SK-N-SH treated with all-trans-retinoic acid at 6 μM for 48 hours (cell line): ENCODE results near the gene LRRFIP2.
"Not testable (repeated sequence)": the region's sequence is repeated elsewhere in the genome, so short reads cannot be mapped to it uniquely, and the experiment has no call there.

Source experiments
- ATAC-seq: fragments of 200-7000 bp; cut with Tn5 transposase; 3 replicates; pipeline ENCODE4 v1.9.1; 2020; ENCODE audit warnings: mild to moderate bottlenecking, moderate library complexity
- ARNTL ChIP-seq: fragments of 450-650 bp; formaldehyde crosslinking; IDR thresholded peaks from 2 replicates; pipeline ENCODE4 v1.5.0; 2020; ENCODE audit warnings: low read depth, mild to moderate bottlenecking, moderate library complexity, borderline replicate concordance
- BACH2 ChIP-seq: fragments of 250-450 bp; sonication (Bioruptor Pico); IDR thresholded peaks from 2 replicates; pipeline ENCODE4 v1.9.0; 2021; ENCODE audit warnings: mild to moderate bottlenecking, borderline replicate concordance
- CSDC2 ChIP-seq: fragments of 250-450 bp; sonication (Bioruptor Pico); IDR thresholded peaks from 2 replicates; pipeline ENCODE4 v1.5.0; 2020; ENCODE audit warnings: mild to moderate bottlenecking, moderate library complexity
- CSRNP3 ChIP-seq: fragments of 250-450 bp; sonication (Bioruptor Pico); IDR thresholded peaks from 2 replicates; pipeline ENCODE4 v1.5.1; 2021; ENCODE audit warnings: mild to moderate bottlenecking, moderate library complexity
- GLIS3 ChIP-seq: fragments of 250-450 bp; sonication (Bioruptor Pico); IDR thresholded peaks from 2 replicates; pipeline ENCODE4 v1.5.0; 2020; ENCODE audit warnings: mild to moderate bottlenecking, moderate library complexity
- ISL1 ChIP-seq: fragments of 250-450 bp; sonication (Bioruptor Pico); IDR thresholded peaks from 2 replicates; pipeline ENCODE4 v2.1.2; 2022; ENCODE audit warnings: mild to moderate bottlenecking, moderate library complexity
- PPARA ChIP-seq: fragments of 250-450 bp; sonication (Bioruptor Pico); IDR thresholded peaks from 2 replicates; pipeline ENCODE4 v1.5.0; 2020; ENCODE audit warnings: mild to moderate bottlenecking, borderline replicate concordance
- RARB ChIP-seq: fragments of 250-450 bp; sonication (Bioruptor Pico); IDR thresholded peaks from 2 replicates; pipeline ENCODE4 v1.8.0; 2021; ENCODE audit warnings: mild to moderate bottlenecking, moderate library complexity
- SNAI2 ChIP-seq: fragments of 250-450 bp; sonication (Bioruptor Pico); IDR thresholded peaks from 2 replicates; pipeline ENCODE4 v1.5.0; 2020; ENCODE audit warnings: mild to moderate bottlenecking, moderate library complexity
- TSHZ2 ChIP-seq: fragments of 250-450 bp; sonication (Bioruptor Pico); IDR thresholded peaks from 2 replicates; pipeline ENCODE4 v1.5.0; 2020; ENCODE audit warnings: mild to moderate bottlenecking, moderate library complexity
- ZC3H10 ChIP-seq: fragments of 250-450 bp; sonication (Bioruptor Pico); IDR thresholded peaks from 2 replicates; pipeline ENCODE4 v1.5.1; 2021; ENCODE audit warnings: mild to moderate bottlenecking, moderate library complexity
- ZFP3 ChIP-seq: fragments of 250-450 bp; sonication (Bioruptor Pico); IDR thresholded peaks from 2 replicates; pipeline ENCODE4 v1.5.0; 2020; ENCODE audit warnings: mild to moderate bottlenecking, moderate library complexity
- ZFP30 ChIP-seq: fragments of 450-650 bp; formaldehyde crosslinking; IDR thresholded peaks from 2 replicates; pipeline ENCODE4 v1.5.0; 2022; ENCODE audit warnings: mild to moderate bottlenecking, moderate library complexity
- ZNF565 ChIP-seq: fragments of 450-650 bp; formaldehyde crosslinking; conservative IDR thresholded peaks from 2 replicates; pipeline ENCODE4 v1.5.0; 2020; ENCODE audit warnings: low read depth, mild to moderate bottlenecking, moderate library complexity
- ZNF70 ChIP-seq: fragments of 450-650 bp; formaldehyde crosslinking; IDR thresholded peaks from 2 replicates; pipeline ENCODE4 v1.5.0; 2020; ENCODE audit warnings: mild to moderate bottlenecking, moderate library complexity
- TF ChIP-seq, protein P1 (sequence below): fragments of 250-450 bp; sonication (Bioruptor Pico); IDR thresholded peaks from 2 replicates; pipeline ENCODE4 v1.5.1; 2020; ENCODE audit warnings: low read depth, mild to moderate bottlenecking, moderate library complexity
- TF ChIP-seq, protein P2 (sequence below): fragments of 250-450 bp; sonication (Bioruptor Pico); IDR thresholded peaks from 2 replicates; pipeline ENCODE4 v1.8.0; 2021; ENCODE audit warnings: low read depth, mild to moderate bottlenecking, moderate library complexity, borderline replicate concordance
- TF ChIP-seq, protein P3 (sequence below): fragments of 250-450 bp; sonication (Bioruptor Pico); IDR thresholded peaks from 2 replicates; pipeline ENCODE4 v1.8.0; 2020; ENCODE audit warnings: mild to moderate bottlenecking, moderate library complexity, borderline replicate concordance

The LRRFIP2 gene

GRCh38 chr3:37064747-37065146, 109.6 kb downstream of the LRRFIP2 start:
- TF ChIP-seq PPARA (no peak), SNAI2 (CRISPR knock-in tag) (no peak), CSDC2 (no peak), RARB (CRISPR knock-in tag) (no peak), ZFP30 (CRISPR knock-in tag) (no peak), ZFP3 (no peak)
- ATAC-seq, result no peak

DNA sequence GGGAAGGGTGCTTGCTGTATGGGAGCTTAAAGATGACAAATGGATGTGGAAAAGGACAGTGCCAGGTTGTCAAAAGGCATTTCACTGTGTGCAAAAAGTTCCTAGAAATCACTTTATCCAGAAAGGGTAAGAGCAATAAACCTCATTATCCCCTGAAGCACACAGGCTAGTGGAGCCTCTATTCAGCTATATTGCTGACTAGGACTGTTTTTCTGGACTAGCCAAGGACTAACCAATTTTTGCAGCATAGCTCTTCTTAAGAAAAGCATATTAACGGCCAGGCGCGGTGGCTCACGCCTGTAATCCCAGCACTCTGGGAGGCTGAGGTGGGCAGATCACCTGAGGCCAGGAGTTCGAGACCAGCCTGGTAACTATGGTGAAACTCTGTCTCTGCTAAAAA, 116.3 kb downstream of the LRRFIP2 start:
- no peak for ATAC-seq
- no peak for TF ChIP-seq SNAI2 (CRISPR knock-in tag)
- no peak for TF ChIP-seq PPARA
- TF ChIP-seq, protein P1, sequence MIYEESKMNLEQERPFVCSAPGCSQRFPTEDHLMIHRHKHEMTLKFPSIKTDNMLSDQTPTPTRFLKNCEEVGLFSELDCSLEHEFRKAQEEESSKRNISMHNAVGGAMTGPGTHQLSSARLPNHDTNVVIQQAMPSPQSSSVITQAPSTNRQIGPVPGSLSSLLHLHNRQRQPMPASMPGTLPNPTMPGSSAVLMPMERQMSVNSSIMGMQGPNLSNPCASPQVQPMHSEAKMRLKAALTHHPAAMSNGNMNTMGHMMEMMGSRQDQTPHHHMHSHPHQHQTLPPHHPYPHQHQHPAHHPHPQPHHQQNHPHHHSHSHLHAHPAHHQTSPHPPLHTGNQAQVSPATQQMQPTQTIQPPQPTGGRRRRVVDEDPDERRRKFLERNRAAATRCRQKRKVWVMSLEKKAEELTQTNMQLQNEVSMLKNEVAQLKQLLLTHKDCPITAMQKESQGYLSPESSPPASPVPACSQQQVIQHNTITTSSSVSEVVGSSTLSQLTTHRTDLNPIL (CRISPR knock-in tag), result no peak
- TF ChIP-seq ZC3H10, result no peak
- TF ChIP-seq TSHZ2 (CRISPR knock-in tag), result no peak
- TF ChIP-seq ZNF565, result no peak
- no peak for TF ChIP-seq ISL1
- TF ChIP-seq GLIS3, result no peak

- no peak for TF ChIP-seq BACH2 (CRISPR knock-in tag)
- TF ChIP-seq ZFP3, result no peak
- no peak for TF ChIP-seq SNAI2 (CRISPR knock-in tag)
- TF ChIP-seq ZNF70, result no peak
- no peak for TF ChIP-seq CSDC2
- TF ChIP-seq, protein P1 (CRISPR knock-in tag), result no peak
- TF ChIP-seq CSRNP3 (CRISPR knock-in tag), result no peak
- no peak for TF ChIP-seq GLIS3
- TF ChIP-seq ARNTL (CRISPR knock-in tag), result no peak
- TF ChIP-seq, protein P2, sequence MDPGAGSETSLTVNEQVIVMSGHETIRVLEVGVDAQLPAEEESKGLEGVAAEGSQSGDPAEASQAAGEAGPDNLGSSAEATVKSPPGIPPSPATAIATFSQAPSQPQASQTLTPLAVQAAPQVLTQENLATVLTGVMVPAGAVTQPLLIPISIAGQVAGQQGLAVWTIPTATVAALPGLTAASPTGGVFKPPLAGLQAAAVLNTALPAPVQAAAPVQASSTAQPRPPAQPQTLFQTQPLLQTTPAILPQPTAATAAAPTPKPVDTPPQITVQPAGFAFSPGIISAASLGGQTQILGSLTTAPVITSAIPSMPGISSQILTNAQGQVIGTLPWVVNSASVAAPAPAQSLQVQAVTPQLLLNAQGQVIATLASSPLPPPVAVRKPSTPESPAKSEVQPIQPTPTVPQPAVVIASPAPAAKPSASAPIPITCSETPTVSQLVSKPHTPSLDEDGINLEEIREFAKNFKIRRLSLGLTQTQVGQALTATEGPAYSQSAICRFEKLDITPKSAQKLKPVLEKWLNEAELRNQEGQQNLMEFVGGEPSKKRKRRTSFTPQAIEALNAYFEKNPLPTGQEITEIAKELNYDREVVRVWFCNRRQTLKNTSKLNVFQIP, result no peak
- no peak for ATAC-seq
Observed at GRCh38 chr3:37056826-37057225, 117.6 kb downstream of the LRRFIP2 start.

DNA sequence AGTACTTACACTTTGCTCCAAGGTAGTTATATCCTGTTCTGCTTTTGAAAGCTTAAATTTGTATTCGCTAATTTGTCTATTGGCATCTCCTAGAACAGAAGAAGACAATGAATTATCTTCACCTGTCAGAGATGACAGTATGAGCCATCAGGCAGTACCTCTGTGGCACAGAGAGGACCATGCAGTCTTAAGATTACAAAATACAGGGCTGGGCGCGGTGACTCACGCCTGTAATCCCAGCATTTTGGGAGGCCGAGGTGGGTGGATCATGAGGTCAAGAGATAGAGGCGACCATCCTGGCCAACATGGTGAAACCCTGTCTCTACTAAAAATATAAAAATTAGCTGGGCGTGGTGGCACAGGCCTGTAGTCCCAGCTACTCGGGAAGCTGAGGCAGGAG, 119.3 kb downstream of the LRRFIP2 start:
- not testable (repeated sequence) for ATAC-seq

- TF ChIP-seq ZFP30 (CRISPR knock-in tag), result no peak
- TF ChIP-seq SNAI2 (CRISPR knock-in tag), result no peak
- TF ChIP-seq ZC3H10, result 0 out of 2 replicates have a peak, but pooled peaks have one; percentile 52
- TF ChIP-seq, all 23 proteins: peak for 1
- ATAC-seq, result peak; percentile 70
Observed at GRCh38 chr3:37054370-37054769, 120.0 kb downstream of the LRRFIP2 start.

GRCh38 chr3:37053753-37054152, 120.6 kb downstream of the LRRFIP2 start:
- ATAC-seq, result peak; percentile 10; the same call in 1 of the 3 replicates
- TF ChIP-seq TSHZ2 (CRISPR knock-in tag), result no peak
- no peak for TF ChIP-seq CSDC2
- no peak for TF ChIP-seq ZFP30 (CRISPR knock-in tag)
- TF ChIP-seq, protein P3, sequence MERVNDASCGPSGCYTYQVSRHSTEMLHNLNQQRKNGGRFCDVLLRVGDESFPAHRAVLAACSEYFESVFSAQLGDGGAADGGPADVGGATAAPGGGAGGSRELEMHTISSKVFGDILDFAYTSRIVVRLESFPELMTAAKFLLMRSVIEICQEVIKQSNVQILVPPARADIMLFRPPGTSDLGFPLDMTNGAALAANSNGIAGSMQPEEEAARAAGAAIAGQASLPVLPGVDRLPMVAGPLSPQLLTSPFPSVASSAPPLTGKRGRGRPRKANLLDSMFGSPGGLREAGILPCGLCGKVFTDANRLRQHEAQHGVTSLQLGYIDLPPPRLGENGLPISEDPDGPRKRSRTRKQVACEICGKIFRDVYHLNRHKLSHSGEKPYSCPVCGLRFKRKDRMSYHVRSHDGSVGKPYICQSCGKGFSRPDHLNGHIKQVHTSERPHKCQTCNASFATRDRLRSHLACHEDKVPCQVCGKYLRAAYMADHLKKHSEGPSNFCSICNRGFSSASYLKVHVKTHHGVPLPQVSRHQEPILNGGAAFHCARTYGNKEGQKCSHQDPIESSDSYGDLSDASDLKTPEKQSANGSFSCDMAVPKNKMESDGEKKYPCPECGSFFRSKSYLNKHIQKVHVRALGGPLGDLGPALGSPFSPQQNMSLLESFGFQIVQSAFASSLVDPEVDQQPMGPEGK (CRISPR knock-in tag), result no peak
